HepG2 (cell line): ENCODE results near the gene OR13A1.

Source experiments
- HMG20B ChIP-seq: conservative IDR thresholded peaks from 2 replicates; pipeline ENCODE4 v1.6.1; 2016; ENCODE audit warnings: missing genetic modification reagents, missing compliant biosample characterization
- MAFK ChIP-seq, 2 experiments: IDR thresholded peaks in 1 of 2; conservative IDR thresholded peaks in 1 of 2; 2 replicates each; pipeline ENCODE4 v1.6.1; 2011; ENCODE audit warnings: improper control_type of control experiment in 2 of 2, low read length in 2 of 2

DNA sequence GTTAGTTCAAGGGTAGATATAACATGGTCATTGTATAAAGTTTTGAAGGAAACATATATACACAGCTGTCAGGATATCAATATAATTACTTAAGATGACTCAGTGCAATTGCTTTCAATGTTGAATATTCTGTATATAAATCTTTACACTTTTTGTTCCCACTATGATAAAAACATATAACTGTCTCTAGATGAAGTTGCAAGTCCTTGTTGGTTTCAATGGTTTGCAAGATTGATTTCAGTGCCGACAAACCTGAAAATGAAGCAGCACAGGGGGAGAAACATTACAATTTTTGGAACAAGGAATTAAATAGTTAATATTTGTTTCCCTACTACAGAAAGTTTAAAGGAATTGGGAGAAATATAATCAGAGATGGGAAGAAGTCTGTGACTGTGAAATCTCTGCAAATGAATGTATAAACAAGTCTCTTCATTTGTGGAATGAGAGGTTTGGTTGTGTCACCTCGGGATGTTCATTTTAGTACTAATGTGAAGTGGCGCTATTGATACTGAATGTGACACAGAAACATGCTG lies 54.1 kb downstream of the OR13A1 start:
- TF ChIP-seq HMG20B (CRISPR knock-in tag) (no peak), MAFK (conservative IDR thresholded peaks at IDR 0.05 in 1 of 2, IDR thresholded peaks at IDR 0.05 in 1 of 2; ENCODE audit: low read length in 2 of 2) (no peak)
